OCI-LY7 (cell line): ENCODE measurements around the gene NF2.

ENCODE experiments used
- CTCF ChIP-seq: fragments of 200-600 bp; sonication (generic); conservative IDR thresholded peaks from 2 replicates; pipeline ENCODE4 v1.5.1; 2014; ENCODE audit warnings: mild to moderate bottlenecking, antibody characterized with exemption, low read length, moderate library complexity, mixed read lengths
- EZH2phosphoT487 ChIP-seq: fragments of 200-600 bp; sonication (generic); IDR thresholded peaks from 2 replicates; pipeline ENCODE4 v1.6.1; 2018; ENCODE audit warnings: low read depth, borderline replicate concordance, mild to moderate bottlenecking, mixed run types, antibody characterized with exemption, low read length, moderate library complexity, mixed read lengths

- TF ChIP-seq CTCF (no peak), EZH2phosphoT487 (no peak)
These were observed 132.0 kb downstream of the NF2 start for GRCh38 chr22:29735416-29735815.
